Right lobe of liver (tissue), 6 donors: ENCODE data around the gene AGFG1. TPM values are rescaled to one million over a fixed set of nuclear protein-coding genes. Genes with fewer than 3 reads are reported as not detected.
"Not testable (repeated sequence)": the region's sequence is repeated elsewhere in the genome, so short reads cannot be mapped to it uniquely, and the experiment has no call there.

Experiments used
- ATAC-seq, 4 donors: fragments of 200-7000 bp; cut with Tn5 transposase; one replicate each; pipeline ENCODE4 v1.9.1; 2020; ENCODE audit warnings: mild to moderate bottlenecking in 4 of 4, moderate library complexity in 4 of 4
- DNase-seq, 3 donors: peaks; one replicate each; pipeline ENCODE4 v3.0.0-alpha.2; 2020
- H3K27ac ChIP-seq, 3 donors: fragments of 200-600 bp; one replicate each; pipeline ENCODE4 v1.8.0; 2022
- H3K27me3 ChIP-seq, 2 donors: fragments of 200-600 bp; one replicate each; pipeline ENCODE4 v1.8.0; 2022
- H3K36me3 ChIP-seq, 4 donors: fragments of 200-600 bp; sonication (generic) in 1 of 4; one replicate each; pipeline versions ENCODE4 v1.5.1 to v1.8.0; 2017 to 2022; ENCODE audit warnings: control low read depth in 1 of 4
- H3K4me1 ChIP-seq, 4 donors: fragments of 200-600 bp; sonication (generic) in 1 of 4; one replicate each; pipeline versions ENCODE4 v1.5.1 to v1.8.0; 2017 to 2022; ENCODE audit warnings: control low read depth in 1 of 4
- H3K4me3 ChIP-seq, 3 donors: fragments of 200-600 bp; one replicate each; pipeline ENCODE4 v1.8.0; 2022
- H3K9me3 ChIP-seq, 4 donors: fragments of 200-600 bp; sonication (generic) in 1 of 4; one replicate each; pipeline versions ENCODE4 v1.5.1 to v1.8.0; 2017 to 2022; ENCODE audit warnings: control low read depth in 1 of 4
- POLR2A ChIP-seq: fragments of 450-650 bp; IDR thresholded peaks from one replicate; pipeline ENCODE4 v1.6.1; 2017; ENCODE audit warnings: antibody characterized with exemption, mild to moderate bottlenecking
- WGBS: methylation state at CpG from one replicate; pipeline ENCODE4 v1.1.6; 2018; ENCODE audit warnings: low coverage, low lambda C conversion rate; ENCODE audit not compliant: insufficient coverage; ENCODE audit errors: missing lambda C conversion rate; 5-methylcytosine and 5-hydroxymethylcytosine counted together
- intact Hi-C, 2 donors: fragments of 100-400 bp; cut with DNase I; formaldehyde crosslinking; loops; one replicate each; pipeline versions ENCODE4 v1.11.2 to v1.14.1; 2022
- total RNA-seq, 6 experiments: library from RNA; depleted of rRNA in 2 of 6; stranded (reverse); fragments of >200 nt in 2 of 6; fragmentation: NEBNext Ultra II Directional in 3 of 6; extraction: Animal tissue kit (Norgen Biotek cat#: 25700) in 3 of 6; gene quantifications; one replicate each; pipeline versions ENCODE4 v1.1.0 to v1.2.4, GENCODE V29; 2016 to 2023
- TF ChIP-seq, protein P1 (sequence below), 4 donors: fragments of 200-600 bp in 3 of 4; fragments of 450-650 bp in 1 of 4; IDR thresholded peaks; one replicate each; pipeline versions ENCODE4 v1.5.1 to v1.8.0; 2016 to 2022; ENCODE audit warnings: antibody characterized with exemption in 4 of 4, mild to moderate bottlenecking in 2 of 4
- donor health status: DM: no; HTN: yes; CAD: no.
- donor health status: DM: no; HTN: no; CAD: no.
- donor health status: DM: no; HTN: no; CAD: no.
- donor health status: DM: no; HTN: yes; CAD: no.
- donor health status: DM: no; HTN: yes; CAD: no.

AGFG1 gene
- total RNA-seq, 6 experiments from 2014 or later: 25.2 to 70.0 (median 39.5) TPM

- Histone ChIP-seq H3K9me3 (no peaks in the 10 kb centered on the region), H3K4me3 (no peak overlapping the region), H3K36me3 (peaks cover 0 to 53% (median 20%) of the 10 kb centered on the region in 4 donors), H3K27me3 (no peaks in the 10 kb centered on the region), H3K27ac (no peak overlapping the region), H3K4me1 (no peaks in the 10 kb centered on the region)
- DNase-seq: no peak
- ATAC-seq: no peak
- intact Hi-C loops: no loop called here
- 36% methylated on average over 2 of the region's 2 CpGs for WGBS
- no peak for TF ChIP-seq POLR2A
- TF ChIP-seq, protein P1, sequence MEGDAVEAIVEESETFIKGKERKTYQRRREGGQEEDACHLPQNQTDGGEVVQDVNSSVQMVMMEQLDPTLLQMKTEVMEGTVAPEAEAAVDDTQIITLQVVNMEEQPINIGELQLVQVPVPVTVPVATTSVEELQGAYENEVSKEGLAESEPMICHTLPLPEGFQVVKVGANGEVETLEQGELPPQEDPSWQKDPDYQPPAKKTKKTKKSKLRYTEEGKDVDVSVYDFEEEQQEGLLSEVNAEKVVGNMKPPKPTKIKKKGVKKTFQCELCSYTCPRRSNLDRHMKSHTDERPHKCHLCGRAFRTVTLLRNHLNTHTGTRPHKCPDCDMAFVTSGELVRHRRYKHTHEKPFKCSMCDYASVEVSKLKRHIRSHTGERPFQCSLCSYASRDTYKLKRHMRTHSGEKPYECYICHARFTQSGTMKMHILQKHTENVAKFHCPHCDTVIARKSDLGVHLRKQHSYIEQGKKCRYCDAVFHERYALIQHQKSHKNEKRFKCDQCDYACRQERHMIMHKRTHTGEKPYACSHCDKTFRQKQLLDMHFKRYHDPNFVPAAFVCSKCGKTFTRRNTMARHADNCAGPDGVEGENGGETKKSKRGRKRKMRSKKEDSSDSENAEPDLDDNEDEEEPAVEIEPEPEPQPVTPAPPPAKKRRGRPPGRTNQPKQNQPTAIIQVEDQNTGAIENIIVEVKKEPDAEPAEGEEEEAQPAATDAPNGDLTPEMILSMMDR (IDR thresholded peaks at IDR 0.05): no peak
Measured at GRCh38 chr2:227536445-227536844, 64.5 kb downstream of the AGFG1 start.

DNA sequence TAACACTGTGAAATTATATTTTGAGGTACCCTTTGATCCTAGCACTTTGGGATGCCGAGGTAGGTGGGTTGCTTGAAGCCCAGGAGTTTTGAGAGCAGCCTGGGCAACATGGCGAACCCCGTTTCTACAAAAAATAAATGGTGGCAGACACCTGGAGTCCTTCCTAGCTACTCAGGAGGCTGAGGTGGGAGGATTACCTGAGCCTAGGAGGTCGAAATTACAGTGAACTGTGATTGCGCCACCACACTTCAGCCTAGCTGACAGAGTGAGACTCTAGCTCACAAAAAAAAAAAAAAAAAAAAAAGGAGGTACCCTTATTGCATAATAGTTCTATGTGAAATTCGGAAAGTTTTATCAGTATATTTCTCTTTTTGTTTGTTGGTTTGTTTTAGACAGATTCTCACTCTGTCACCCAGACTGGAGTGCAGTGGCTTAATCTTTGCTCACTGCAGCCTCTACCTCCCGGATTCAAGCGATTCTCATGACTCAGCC is 67.6 kb downstream of the AGFG1 start:
- DNase-seq: no peak
- no peaks in the 10 kb centered on the region for H3K27me3 ChIP-seq
- no peaks in the 10 kb centered on the region for H3K4me1 ChIP-seq
- no peak overlapping the region for H3K27ac ChIP-seq
- H3K4me3 ChIP-seq: no peak overlapping the region
- WGBS: 93% methylated on average over 8 of the region's 8 CpGs
- H3K9me3 ChIP-seq: no peaks in the 10 kb centered on the region
- TF ChIP-seq POLR2A: no peak
- TF ChIP-seq, protein P1 (IDR thresholded peaks at IDR 0.05): no peak
- intact Hi-C loops: no loop called here
- H3K36me3 ChIP-seq: peaks cover 0 to 35% (median 15%) of the 10 kb centered on the region in 4 donors
- no peak for ATAC-seq

- H3K4me1 ChIP-seq, H3K27me3 ChIP-seq, ATAC-seq, H3K4me3 ChIP-seq, intact Hi-C loops, H3K27ac ChIP-seq, H3K9me3 ChIP-seq, DNase-seq: not testable (repeated sequence)
- 97% methylated on average over 9 of the region's 9 CpGs for WGBS
- peaks cover 0 to 35% (median 12%) of the 10 kb centered on the region in 4 donors for H3K36me3 ChIP-seq
Measured at GRCh38 chr2:227540352-227540751, 68.4 kb downstream of the AGFG1 start.

GRCh38 chr2:227545990-227546389 is 74.0 kb downstream of the AGFG1 start:
- no peak for DNase-seq
- H3K36me3 ChIP-seq: peaks cover 0 to 7% (median 0%) of the 10 kb centered on the region in 4 donors
- no peak for ATAC-seq
- H3K4me3 ChIP-seq: no peak overlapping the region
- H3K27ac ChIP-seq: no peak overlapping the region
- H3K27me3 ChIP-seq: no peaks in the 10 kb centered on the region
- TF ChIP-seq, protein P1 (IDR thresholded peaks at IDR 0.05): peak in 2 of 4 donors; percentile 6 to 7
- TF ChIP-seq POLR2A: no peak
- 80% methylated on average over 1 of the region's 11 CpGs for WGBS
- intact Hi-C loops: no loop called here
- H3K4me1 ChIP-seq: no peaks in the 10 kb centered on the region
- no peaks in the 10 kb centered on the region for H3K9me3 ChIP-seq

DNA sequence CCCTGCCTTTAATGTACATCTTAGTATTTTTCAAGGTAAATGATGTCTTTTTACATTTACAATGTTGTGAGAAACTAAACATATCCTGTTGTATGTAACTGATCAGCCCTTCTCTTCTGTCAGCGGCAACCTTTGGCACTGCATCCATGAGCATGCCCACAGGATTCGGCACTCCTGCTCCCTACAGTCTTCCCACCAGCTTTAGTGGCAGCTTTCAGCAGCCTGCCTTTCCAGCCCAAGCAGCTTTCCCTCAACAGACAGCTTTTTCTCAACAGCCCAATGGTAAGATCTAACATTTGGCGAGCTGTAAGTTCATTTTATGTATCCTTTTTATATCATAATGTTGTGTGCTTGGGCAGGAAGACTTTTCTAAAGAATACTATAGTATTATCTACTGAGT is 79.9 kb downstream of the AGFG1 start:
- WGBS: 100% methylated on average over 2 of the region's 3 CpGs
- peaks cover 0 to 38% (median 3%) of the 10 kb centered on the region in 4 donors for H3K36me3 ChIP-seq
- no peak for ATAC-seq

More for the DNA sequence above, 79.9 kb downstream of the AGFG1 start:
- TF ChIP-seq, protein P1 (IDR thresholded peaks at IDR 0.05): no peak
- no peak for TF ChIP-seq POLR2A
- Histone ChIP-seq H3K27me3 (no peaks in the 10 kb centered on the region), H3K9me3 (no peaks in the 10 kb centered on the region), H3K4me3 (no peak overlapping the region), H3K27ac (no peak overlapping the region), H3K4me1 (no peaks in the 10 kb centered on the region)
- no peak for DNase-seq
- intact Hi-C loops: no loop called here
